CD4-positive, alpha-beta memory T cell (primary cell): ENCODE results near the gene RIPPLY3. TPM values are rescaled to one million over a fixed set of nuclear protein-coding genes. Genes with fewer than 3 reads are reported as not detected.
A peak's percentile ranks its signal among the peaks of the same experiment; 100 is the strongest.
"Not testable (repeated sequence)": the region's sequence is repeated elsewhere in the genome, so short reads cannot be mapped to it uniquely, and the experiment has no call there.

ENCODE experiments used
- CTCF ChIA-PET: fragments of 350-600 bp; sonication (Branson Sonifier 250); formaldehyde crosslinking; loops from one replicate; lab custom pipeline; 2021; ENCODE audit warnings: inconsistent platforms; ENCODE audit not compliant: partially characterized antibody; lab: Charles Lee
- POLR2A ChIA-PET: fragments of 350-600 bp; sonication (Branson Sonifier 250); formaldehyde crosslinking; loops from one replicate; lab custom pipeline; 2021; ENCODE audit not compliant: partially characterized antibody; lab: Charles Lee
- DNase-seq, 5 donors: peaks; one replicate each; pipeline versions ENCODE4 v3.0.0 to v3.0.0-alpha.2; 2020 to 2022; ENCODE audit warnings: mixed read lengths in 1 of 5
- H3K27ac ChIP-seq: one replicate; pipeline ENCODE4 v1.7.0; 2013; ENCODE audit warnings: low read depth, low read length
- H3K27me3 ChIP-seq: 2 replicates; pipeline ENCODE4 v1.7.0; 2013; ENCODE audit warnings: mild to moderate bottlenecking, low read length, moderate library complexity; ENCODE audit not compliant: insufficient read depth
- H3K36me3 ChIP-seq: 2 replicates; pipeline ENCODE4 v1.7.0; 2013; ENCODE audit warnings: mild to moderate bottlenecking, low read length, moderate library complexity; ENCODE audit not compliant: insufficient read depth
- H3K4me1 ChIP-seq: 2 replicates; pipeline ENCODE4 v1.7.0; 2013; ENCODE audit warnings: mild to moderate bottlenecking, low read length, moderate library complexity; ENCODE audit not compliant: insufficient read depth
- H3K4me3 ChIP-seq, 2 donors: one replicate each; pipeline ENCODE4 v1.7.0; 2013; ENCODE audit warnings: low read length in 2 of 2, mild to moderate bottlenecking in 1 of 2
- H3K9me3 ChIP-seq, 2 donors: one replicate each; pipeline ENCODE4 v1.7.0; 2013; ENCODE audit warnings: low read length in 2 of 2, control low read depth in 1 of 2; ENCODE audit not compliant: control insufficient read depth in 1 of 2
- H3K27ac Mint-ChIP-seq, 7 donors: one replicate each; pipeline ENCODE4 v1.8.0; 2020 to 2021; ENCODE audit warnings: mixed read lengths in 7 of 7, mild to moderate bottlenecking in 6 of 7, inconsistent platforms in 3 of 7, moderate library complexity in 3 of 7
- H3K27me3 Mint-ChIP-seq, 2 donors: one replicate each; pipeline ENCODE4 v1.8.0; 2020 to 2021; ENCODE audit warnings: mixed read lengths in 2 of 2
- H3K36me3 Mint-ChIP-seq, 2 donors: one replicate each; pipeline ENCODE4 v1.8.0; 2020 to 2021; ENCODE audit warnings: mixed read lengths in 2 of 2, inconsistent platforms in 1 of 2, mild to moderate bottlenecking in 1 of 2
- H3K4me1 Mint-ChIP-seq, 4 donors: one replicate each; pipeline ENCODE4 v1.8.0; 2020 to 2021; ENCODE audit warnings: mixed read lengths in 4 of 4, mild to moderate bottlenecking in 1 of 4
- H3K4me3 Mint-ChIP-seq, 8 donors: one replicate each; pipeline ENCODE4 v1.8.0; 2020 to 2021; ENCODE audit warnings: mixed read lengths in 8 of 8, mild to moderate bottlenecking in 7 of 8, moderate library complexity in 6 of 8, inconsistent platforms in 3 of 8
- H3K9me3 Mint-ChIP-seq, 8 donors: one replicate each; pipeline ENCODE4 v1.8.0; 2020 to 2021; ENCODE audit warnings: mixed read lengths in 8 of 8, mild to moderate bottlenecking in 5 of 8, inconsistent platforms in 3 of 8, moderate library complexity in 1 of 8
- intact Hi-C: fragments of 100-400 bp; cut with micrococcal nuclease; formaldehyde crosslinking; loops from one replicate; pipeline ENCODE4 v1.15.1; 2023
- polyA plus RNA-seq, 2 donors: library from polyadenylated mRNA; unstranded; fragments of 300-500 nt; fragmentation: Illumina TruSeq; gene quantifications; one replicate each; pipeline ENCODE4 v1.2.3, GENCODE V29; 2021
- total RNA-seq, 2 experiments: library from RNA; stranded (reverse); gene quantifications; one replicate each; pipeline ENCODE4 v1.2.3, GENCODE V29; 2021

The RIPPLY3 gene
- total and polyA plus RNA-seq, 4 experiments from 2014 or later = not detected

DNA sequence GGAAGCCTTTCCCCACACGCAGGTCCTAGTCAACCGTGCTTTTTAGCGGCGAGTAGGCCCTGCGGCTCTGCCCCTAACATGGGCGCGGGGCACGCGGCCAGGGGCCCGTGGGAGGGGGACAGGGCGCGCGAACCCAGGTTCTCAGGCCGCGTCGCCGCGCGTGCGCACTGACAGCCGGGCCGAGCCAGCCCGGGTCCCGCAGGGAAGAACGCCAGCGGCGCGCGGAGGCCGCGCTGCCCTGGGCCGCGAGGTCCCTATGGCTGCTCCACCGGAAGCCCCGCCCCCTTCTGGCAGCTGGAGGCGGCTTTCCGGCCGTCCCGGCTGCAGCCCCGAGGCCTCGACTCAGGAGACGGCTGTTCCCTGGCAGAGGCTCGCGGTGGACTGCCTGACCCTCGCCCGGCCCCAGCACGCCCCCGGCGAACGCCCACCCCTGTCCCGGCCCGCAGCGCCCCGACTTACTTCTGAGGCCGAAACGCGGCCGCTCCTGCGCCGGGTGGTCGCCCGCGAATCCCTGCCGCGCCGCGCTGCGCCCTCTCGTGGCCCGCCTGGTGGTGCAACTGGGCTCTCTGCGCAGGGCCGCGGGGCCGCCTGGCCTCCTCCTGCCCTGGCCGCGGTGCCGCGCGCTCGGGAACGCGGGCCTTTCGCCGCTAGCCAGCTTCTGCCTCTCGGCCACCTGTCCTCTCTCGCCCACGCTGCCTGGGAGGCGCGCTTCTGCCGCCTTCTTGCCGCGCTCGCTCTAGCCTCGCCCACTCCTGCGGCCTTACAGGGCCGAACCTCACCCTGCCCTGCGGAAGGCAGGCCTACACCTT, 16.6 kb upstream of the RIPPLY3 start:
- peaks cover 13 to 27% (median 19%) of the 10 kb centered on the region in 4 donors for H3K4me1 Mint-ChIP-seq
- peak overlapping the region; percentile 62 to 96 (median 91) for H3K27ac Mint-ChIP-seq
- no peaks in the 10 kb centered on the region for H3K9me3 ChIP-seq
- no peaks in the 10 kb centered on the region for H3K36me3 ChIP-seq
- no peaks in the 10 kb centered on the region for H3K27me3 Mint-ChIP-seq
- H3K4me3 Mint-ChIP-seq = peak overlapping the region; percentile 80 to 95 (median 90)
- peak; percentile 73 to 90 (median 80) for DNase-seq
- CTCF ChIA-PET = interaction anchor here (0.6 to 6.6 kb wide), 20 partner anchors 9 to 749 kb away, joined by 3 to 65 read pairs (median 4); partner anchors contain the start of genes HLCS and RIPPLY3
- H3K27ac ChIP-seq = peak overlapping the region; percentile 60
- POLR2A ChIA-PET = interaction anchor here (0.5 to 3.0 kb wide), 13 partner anchors 9 to 574 kb away, joined by 3 to 40 read pairs (median 5); partner anchors contain the start of genes HLCS, PIGP and TTC3
- peak overlapping the region; percentile 8 to 72 for H3K4me3 ChIP-seq
- H3K9me3 Mint-ChIP-seq = peaks cover 0 to 2% (median 0%) of the 10 kb centered on the region in 8 donors
- H3K36me3 Mint-ChIP-seq = no peaks in the 10 kb centered on the region
- peaks cover 19% of the 10 kb centered on the region for H3K4me1 ChIP-seq
- H3K27me3 ChIP-seq = no peaks in the 10 kb centered on the region
- intact Hi-C loops = loop anchor here (1.0 to 10.0 kb wide), 7 partner anchors 13 to 925 kb away; partner anchors contain the start of genes HLCS and SETD4

DNA sequence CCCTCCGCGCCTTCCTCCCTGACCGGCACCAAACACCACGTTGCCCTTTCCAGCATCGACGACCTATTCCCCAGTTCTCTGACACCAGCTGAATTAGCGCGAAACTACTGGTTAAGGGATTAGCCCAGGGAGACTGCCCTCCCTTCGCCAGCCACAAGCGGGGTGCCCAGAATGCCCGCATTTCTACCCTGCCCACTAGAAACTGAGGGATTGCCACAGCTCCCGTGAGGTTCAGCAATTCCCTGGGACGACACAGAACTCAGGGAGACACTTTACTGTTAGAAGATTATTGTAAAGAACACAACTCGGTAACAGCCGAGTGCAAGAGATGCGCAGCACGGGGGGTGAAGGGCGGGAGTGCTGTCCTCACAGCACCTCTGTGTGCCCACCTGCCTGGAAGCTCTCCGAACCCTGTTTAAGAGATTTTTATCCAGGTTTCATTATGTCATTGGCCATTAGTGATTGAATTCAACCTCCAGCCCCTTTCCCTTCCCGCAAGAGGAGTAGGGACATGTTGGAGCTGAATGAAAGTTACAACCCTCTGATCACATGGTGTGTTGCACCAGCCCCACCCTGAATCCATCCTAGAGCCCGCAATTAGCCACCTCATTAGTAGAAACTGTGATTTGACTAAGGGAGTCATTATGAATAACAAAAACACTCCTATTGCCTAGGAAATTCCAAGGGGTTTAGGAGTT, 15.8 kb upstream of the RIPPLY3 start:
- CTCF ChIA-PET = interaction anchor here (0.8 to 6.6 kb wide), 15 partner anchors 8 to 360 kb away, joined by 3 to 65 read pairs (median 4); partner anchors contain the start of gene HLCS
- H3K36me3 Mint-ChIP-seq = no peaks in the 10 kb centered on the region
- peak overlapping the region; percentile 62 to 96 (median 91) for H3K27ac Mint-ChIP-seq
- Histone ChIP-seq H3K27me3 (no peaks in the 10 kb centered on the region), H3K36me3 (no peaks in the 10 kb centered on the region), H3K27ac (peak overlapping the region; percentile 60), H3K4me1 (peaks cover 16% of the 10 kb centered on the region), H3K9me3 (no peaks in the 10 kb centered on the region), H3K4me3 (peak overlapping the region in 1 of 2 donors; percentile 72)
- H3K4me3 Mint-ChIP-seq = peak overlapping the region; percentile 80 to 95 (median 90)
- peak in 1 of 5 donors; percentile 9 for DNase-seq
- H3K27me3 Mint-ChIP-seq = no peaks in the 10 kb centered on the region
- intact Hi-C loops = loop anchor here (1.0 kb wide), 2 partner anchors 13 to 24 kb away; partner anchors contain the start of gene HLCS
- H3K4me1 Mint-ChIP-seq = peaks cover 12 to 23% (median 18%) of the 10 kb centered on the region in 4 donors
- H3K9me3 Mint-ChIP-seq = peaks cover 0 to 2% (median 0%) of the 10 kb centered on the region in 8 donors
- POLR2A ChIA-PET = interaction anchor here (1.0 to 3.0 kb wide), 7 partner anchors 11 to 573 kb away, joined by 3 to 40 read pairs (median 5); partner anchors contain the start of gene HLCS

DNA sequence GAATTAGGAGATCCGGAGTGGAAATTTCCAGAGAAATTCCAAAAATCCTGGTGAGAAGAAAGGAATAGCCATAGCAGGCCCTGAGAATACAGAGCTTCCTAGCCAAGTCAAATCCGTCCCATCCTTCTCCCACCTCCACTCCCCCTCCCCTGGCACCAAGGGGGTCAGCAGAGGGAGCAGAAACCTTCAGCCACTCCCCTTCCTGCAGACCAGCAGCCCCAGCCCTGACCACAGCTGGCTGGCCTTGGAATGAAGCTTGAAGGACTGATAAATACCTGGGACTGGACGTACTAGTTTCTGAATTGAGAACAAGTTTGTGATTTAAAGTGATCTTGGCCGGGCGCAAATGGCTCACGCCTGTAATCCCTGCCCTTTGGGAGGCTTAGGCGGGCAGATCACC, 13.8 kb upstream of the RIPPLY3 start:
- peaks cover 7 to 17% (median 11%) of the 10 kb centered on the region in 4 donors for H3K4me1 Mint-ChIP-seq
- H3K4me1 ChIP-seq = peaks cover 11% of the 10 kb centered on the region
- POLR2A ChIA-PET = interaction anchor here (1.9 kb wide), 1 partner anchor 15 kb away, joined by 3 read pairs; no protein-coding TSS in a partner anchor
- H3K27ac ChIP-seq = no peak overlapping the region
- H3K27ac Mint-ChIP-seq = no peak overlapping the region
- H3K9me3 Mint-ChIP-seq = peaks cover 0 to 2% (median 0%) of the 10 kb centered on the region in 8 donors
- intact Hi-C loops = no loop called here
- no peaks in the 10 kb centered on the region for H3K27me3 Mint-ChIP-seq
- CTCF ChIA-PET = interaction anchor here (0.9 to 6.6 kb wide), 5 partner anchors 9 to 34 kb away, joined by 3 to 65 read pairs (median 4); partner anchors contain the start of gene HLCS
- H3K4me3 ChIP-seq = no peak overlapping the region
- no peak overlapping the region for H3K4me3 Mint-ChIP-seq
- H3K27me3 ChIP-seq = no peaks in the 10 kb centered on the region
- H3K36me3 ChIP-seq = no peaks in the 10 kb centered on the region
- no peak for DNase-seq
- no peaks in the 10 kb centered on the region for H3K9me3 ChIP-seq
- no peaks in the 10 kb centered on the region for H3K36me3 Mint-ChIP-seq

DNA sequence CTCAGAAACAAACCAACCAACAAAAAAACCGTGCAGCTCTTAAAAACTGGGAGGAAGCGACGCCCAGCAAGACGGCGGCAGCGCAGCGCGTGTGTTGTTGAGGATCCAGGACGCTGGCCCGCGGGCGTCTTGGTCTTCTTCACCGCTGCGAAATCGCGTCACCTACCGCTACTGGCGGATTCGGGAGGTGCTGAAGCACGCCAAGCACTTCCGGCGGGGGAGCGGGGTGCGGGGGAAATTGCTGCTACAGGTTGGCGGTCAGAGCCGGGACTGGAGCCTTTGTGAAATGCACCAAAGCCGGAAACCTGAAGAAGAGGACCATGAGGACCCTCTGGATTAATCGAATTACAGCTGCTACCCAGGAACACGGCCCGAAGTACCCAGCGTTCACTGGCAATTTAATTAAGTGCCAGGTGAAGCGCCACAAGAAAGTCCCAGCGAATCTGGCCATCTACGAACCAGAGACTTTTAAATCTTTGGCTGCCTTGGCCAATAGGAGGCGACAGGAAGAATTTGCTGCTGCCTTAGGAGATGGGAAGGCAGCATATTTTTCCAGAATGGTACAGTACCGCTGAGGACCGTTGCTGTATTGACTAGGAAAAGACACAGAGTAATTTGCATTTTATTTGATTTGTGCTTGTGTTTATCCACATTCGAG, 11.9 kb upstream of the RIPPLY3 start:
- peaks cover 4 to 14% (median 10%) of the 10 kb centered on the region in 4 donors for H3K4me1 Mint-ChIP-seq
- CTCF ChIA-PET = interaction anchor here (6.6 to 6.8 kb wide), 2 partner anchors 16 to 28 kb away, joined by 26 to 65 read pairs; partner anchors contain the start of gene HLCS
- H3K36me3 ChIP-seq = no peaks in the 10 kb centered on the region
- intact Hi-C loops = no loop called here
- no peaks in the 10 kb centered on the region for H3K27me3 Mint-ChIP-seq
- no peaks in the 10 kb centered on the region for H3K9me3 ChIP-seq
- no peaks in the 10 kb centered on the region for H3K27me3 ChIP-seq
- DNase-seq = peak in 2 of 5 donors; percentile 33 to 35
- H3K9me3 Mint-ChIP-seq = peaks cover 0 to 2% (median 0%) of the 10 kb centered on the region in 8 donors
- POLR2A ChIA-PET = no interaction called here
- no peak overlapping the region for H3K4me3 ChIP-seq
- no peak overlapping the region for H3K27ac ChIP-seq
- peak overlapping the region in 2 of 7 donors; percentile 59 to 86 for H3K27ac Mint-ChIP-seq
- H3K4me1 ChIP-seq = peaks cover 5% of the 10 kb centered on the region
- no peaks in the 10 kb centered on the region for H3K36me3 Mint-ChIP-seq
- H3K4me3 Mint-ChIP-seq = peak overlapping the region in 6 of 8 donors; percentile 23 to 82 (median 44)

DNA sequence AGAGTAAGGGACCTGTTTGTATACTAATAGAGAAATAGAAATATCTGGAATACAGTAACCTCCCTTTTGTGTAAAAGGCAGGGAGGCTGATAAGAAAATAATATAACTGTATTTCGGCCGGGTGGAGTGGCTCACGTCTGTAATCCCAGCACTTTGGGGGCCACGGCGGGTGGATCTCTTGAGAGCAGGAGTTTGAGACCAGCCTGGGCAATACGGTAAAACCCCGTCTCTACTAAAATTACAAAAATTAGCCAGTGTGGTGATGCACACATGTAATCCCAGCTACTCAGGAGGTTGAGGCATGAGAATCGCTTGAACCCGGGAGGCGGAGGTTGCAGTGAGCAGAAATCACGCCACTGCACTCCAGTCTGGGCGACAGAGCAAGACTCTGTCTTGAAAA, 11.2 kb upstream of the RIPPLY3 start:
- H3K27me3 ChIP-seq, H3K36me3 ChIP-seq, H3K27me3 Mint-ChIP-seq, H3K9me3 Mint-ChIP-seq, H3K27ac ChIP-seq, H3K4me3 Mint-ChIP-seq, H3K27ac Mint-ChIP-seq, H3K4me1 ChIP-seq, H3K9me3 ChIP-seq, intact Hi-C loops, H3K36me3 Mint-ChIP-seq, DNase-seq, H3K4me3 ChIP-seq, POLR2A ChIA-PET: not testable (repeated sequence)
- H3K4me1 Mint-ChIP-seq = peaks cover 3 to 12% (median 9%) of the 10 kb centered on the region in 4 donors
- CTCF ChIA-PET = interaction anchor here (6.6 to 6.8 kb wide), 2 partner anchors 15 to 28 kb away, joined by 26 to 65 read pairs; partner anchors contain the start of gene HLCS

GRCh38 chr21:36999131-36999898, 7.2 kb upstream of the RIPPLY3 start:
- Histone ChIP-seq H3K27ac (no peak overlapping the region), H3K27me3 (no peaks in the 10 kb centered on the region), H3K4me1 (peaks cover 8% of the 10 kb centered on the region), H3K9me3 (no peaks in the 10 kb centered on the region), H3K4me3 (no peak overlapping the region), H3K36me3 (no peaks in the 10 kb centered on the region)
- Mint-ChIP-seq H3K9me3 (no peaks in the 10 kb centered on the region), H3K27me3 (no peaks in the 10 kb centered on the region), H3K27ac (peak overlapping the region in 2 of 7 donors; percentile 3 to 40), H3K4me1 (peaks cover 7 to 13% (median 9%) of the 10 kb centered on the region in 4 donors), H3K36me3 (no peaks in the 10 kb centered on the region), H3K4me3 (peak overlapping the region in 1 of 8 donors; percentile 50)
- DNase-seq = no peak
- CTCF ChIA-PET = interaction anchor here (2.2 to 6.8 kb wide), 3 partner anchors 10 to 22 kb away, joined by 7 to 26 read pairs (median 13); no protein-coding TSS in a partner anchor
- intact Hi-C loops = no loop called here
- POLR2A ChIA-PET = no interaction called here
